ENCODE measurements around the gene SUGCT.
A peak's percentile ranks its signal among the peaks of the same experiment; 100 is the strongest.

DNA sequence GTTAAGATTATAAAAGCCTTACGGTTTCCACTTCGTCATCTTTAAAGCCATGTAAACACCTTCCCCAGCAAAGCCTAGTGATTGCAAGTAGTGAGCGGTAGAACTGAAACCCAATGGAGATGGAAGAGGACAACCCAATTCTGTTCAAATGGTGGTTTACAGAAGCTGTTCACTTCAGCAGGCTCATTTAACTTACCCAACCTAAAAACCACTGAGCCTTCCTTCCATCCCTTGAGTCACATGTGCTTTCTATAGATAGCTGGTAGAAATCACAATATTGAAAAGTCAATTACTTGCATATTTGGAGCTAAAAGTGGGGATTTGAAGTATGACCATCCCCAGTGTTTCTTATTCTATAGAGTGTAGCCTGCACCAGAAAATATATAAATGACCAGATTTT lies 667.7 kb downstream of the SUGCT start:
- TF ChIP-seq, protein P1, sequence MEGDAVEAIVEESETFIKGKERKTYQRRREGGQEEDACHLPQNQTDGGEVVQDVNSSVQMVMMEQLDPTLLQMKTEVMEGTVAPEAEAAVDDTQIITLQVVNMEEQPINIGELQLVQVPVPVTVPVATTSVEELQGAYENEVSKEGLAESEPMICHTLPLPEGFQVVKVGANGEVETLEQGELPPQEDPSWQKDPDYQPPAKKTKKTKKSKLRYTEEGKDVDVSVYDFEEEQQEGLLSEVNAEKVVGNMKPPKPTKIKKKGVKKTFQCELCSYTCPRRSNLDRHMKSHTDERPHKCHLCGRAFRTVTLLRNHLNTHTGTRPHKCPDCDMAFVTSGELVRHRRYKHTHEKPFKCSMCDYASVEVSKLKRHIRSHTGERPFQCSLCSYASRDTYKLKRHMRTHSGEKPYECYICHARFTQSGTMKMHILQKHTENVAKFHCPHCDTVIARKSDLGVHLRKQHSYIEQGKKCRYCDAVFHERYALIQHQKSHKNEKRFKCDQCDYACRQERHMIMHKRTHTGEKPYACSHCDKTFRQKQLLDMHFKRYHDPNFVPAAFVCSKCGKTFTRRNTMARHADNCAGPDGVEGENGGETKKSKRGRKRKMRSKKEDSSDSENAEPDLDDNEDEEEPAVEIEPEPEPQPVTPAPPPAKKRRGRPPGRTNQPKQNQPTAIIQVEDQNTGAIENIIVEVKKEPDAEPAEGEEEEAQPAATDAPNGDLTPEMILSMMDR (IDR thresholded peaks at IDR 0.05; ENCODE audit: low read depth, low read length): no peak
- TF ChIP-seq MYC (IDR thresholded peaks at IDR 0.05; ENCODE audit: low read depth, low read length): peak; percentile 58
